ENCODE data around the gene MED17.

MED17 gene

DNA sequence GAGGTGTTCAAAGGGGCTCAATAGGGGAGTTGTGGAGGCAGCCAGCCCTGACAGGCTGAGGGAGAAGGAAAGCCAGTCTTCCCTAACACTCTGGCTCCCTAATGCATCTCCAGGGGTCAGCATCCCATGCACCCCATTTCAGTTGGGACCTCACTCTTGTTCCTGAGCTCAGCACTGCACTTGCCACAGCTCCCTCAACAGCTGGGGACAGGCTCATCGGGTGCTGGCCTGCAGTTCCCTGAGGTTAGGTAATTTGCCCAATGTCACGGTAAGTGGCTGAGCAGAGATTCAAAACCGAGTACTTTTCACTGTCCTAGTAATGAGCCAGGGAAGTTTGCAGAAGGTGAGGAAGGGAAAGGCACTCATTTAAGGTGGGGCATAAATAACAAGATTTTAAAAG, 45.5 kb downstream of the MED17 start:
- no peak overlapping the region for H3K27ac ChIP-seq (ENCODE audit: low read depth, low read length)
- no peaks in the 10 kb centered on the region for H3K36me3 ChIP-seq (ENCODE audit: control insufficient read depth in 5 of 5, insufficient read depth in 5 of 5, low read length in 5 of 5)
- H3K4me3 ChIP-seq (ENCODE audit: low read depth in 1 of 5, low read length in 5 of 5), result no peak overlapping the region
- H3K9ac ChIP-seq (ENCODE audit: low read length in 5 of 5), result no peak overlapping the region
- H3K9me3 ChIP-seq (ENCODE audit: control insufficient read depth in 5 of 5, low read length in 5 of 5), result no peaks in the 10 kb centered on the region
- no peaks in the 10 kb centered on the region for H3K4me1 ChIP-seq (ENCODE audit: control insufficient read depth in 5 of 5, insufficient read depth in 5 of 5, low read length in 5 of 5)
- H3K27me3 ChIP-seq (ENCODE audit: control insufficient read depth in 5 of 5, insufficient read depth in 4 of 5, low read length in 5 of 5), result no peaks in the 10 kb centered on the region

DNA sequence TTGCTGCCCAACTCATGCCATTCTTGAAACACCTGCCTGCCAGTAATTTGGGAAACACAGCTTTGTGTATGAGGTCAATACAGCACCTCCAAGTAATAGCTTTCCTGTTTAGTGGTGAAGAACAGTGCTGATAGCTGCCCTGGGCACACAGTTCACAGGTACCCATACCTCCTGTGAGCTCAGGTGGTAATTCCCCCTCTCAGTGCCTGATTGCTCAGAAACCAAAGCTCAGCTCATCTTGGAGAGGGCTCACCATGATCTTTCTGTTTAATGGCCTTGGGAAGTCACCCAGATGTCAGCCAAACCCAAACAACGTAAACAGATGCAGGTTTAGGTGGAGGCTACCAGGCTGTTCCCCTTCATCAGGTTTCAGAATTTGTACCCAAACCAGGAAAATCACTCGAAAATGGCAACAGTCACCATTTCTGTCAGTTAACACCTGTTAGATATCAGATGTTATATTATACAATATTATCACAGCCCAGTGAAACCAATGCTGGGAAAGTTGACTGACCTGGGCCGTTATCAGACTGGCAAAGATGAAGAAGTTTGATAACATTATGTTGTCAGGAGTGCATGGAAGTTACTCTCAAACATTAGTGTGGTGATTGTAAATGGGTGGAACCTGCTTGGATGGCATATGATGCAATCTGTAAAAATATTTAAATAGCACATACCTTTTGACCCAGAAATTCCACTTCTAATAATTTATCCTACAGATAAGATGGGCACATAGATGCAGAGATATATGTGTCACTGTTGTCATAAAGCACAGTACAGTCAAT, 47.5 kb downstream of the MED17 start:
- no peak overlapping the region for H3K27ac ChIP-seq (ENCODE audit: low read depth, low read length)
- no peak overlapping the region for H3K4me3 ChIP-seq (ENCODE audit: low read depth in 1 of 5, low read length in 5 of 5)
- H3K4me1 ChIP-seq (ENCODE audit: control insufficient read depth in 5 of 5, insufficient read depth in 5 of 5, low read length in 5 of 5), result no peaks in the 10 kb centered on the region
- H3K36me3 ChIP-seq (ENCODE audit: control insufficient read depth in 5 of 5, insufficient read depth in 5 of 5, low read length in 5 of 5), result no peaks in the 10 kb centered on the region
- H3K9me3 ChIP-seq (ENCODE audit: control insufficient read depth in 5 of 5, low read length in 5 of 5), result no peaks in the 10 kb centered on the region
- no peak overlapping the region for H3K9ac ChIP-seq (ENCODE audit: low read length in 5 of 5)
- no peaks in the 10 kb centered on the region for H3K27me3 ChIP-seq (ENCODE audit: control insufficient read depth in 5 of 5, insufficient read depth in 4 of 5, low read length in 5 of 5)

DNA sequence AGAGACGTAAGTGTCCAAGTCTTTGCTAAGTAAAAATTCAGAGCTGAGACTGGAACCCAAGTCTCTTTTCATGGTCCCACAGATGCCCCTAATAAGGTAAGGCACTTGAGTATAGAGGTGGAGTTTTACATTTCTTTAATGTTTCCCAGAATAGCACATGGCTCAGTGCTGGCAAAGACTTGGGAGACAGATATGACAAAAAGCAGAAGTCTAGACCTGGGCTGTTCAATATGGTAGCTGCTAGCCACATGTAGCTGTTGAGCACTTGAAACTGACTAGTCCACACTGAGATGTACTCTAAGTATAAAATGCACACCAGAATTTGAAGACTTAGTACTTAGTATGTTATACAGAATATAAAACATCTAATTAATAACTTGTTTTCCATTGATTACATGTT, 48.7 kb downstream of the MED17 start:
- Histone ChIP-seq H3K36me3 (ENCODE audit: control insufficient read depth in 5 of 5, insufficient read depth in 5 of 5, low read length in 5 of 5) (no peaks in the 10 kb centered on the region), H3K4me1 (ENCODE audit: control insufficient read depth in 5 of 5, insufficient read depth in 5 of 5, low read length in 5 of 5) (no peaks in the 10 kb centered on the region), H3K27ac (ENCODE audit: low read depth, low read length) (no peak overlapping the region), H3K9me3 (ENCODE audit: control insufficient read depth in 5 of 5, low read length in 5 of 5) (no peaks in the 10 kb centered on the region), H3K4me3 (ENCODE audit: low read depth in 1 of 5, low read length in 5 of 5) (no peak overlapping the region), H3K9ac (ENCODE audit: low read length in 5 of 5) (no peak overlapping the region), H3K27me3 (ENCODE audit: control insufficient read depth in 5 of 5, insufficient read depth in 4 of 5, low read length in 5 of 5) (no peaks in the 10 kb centered on the region)

DNA sequence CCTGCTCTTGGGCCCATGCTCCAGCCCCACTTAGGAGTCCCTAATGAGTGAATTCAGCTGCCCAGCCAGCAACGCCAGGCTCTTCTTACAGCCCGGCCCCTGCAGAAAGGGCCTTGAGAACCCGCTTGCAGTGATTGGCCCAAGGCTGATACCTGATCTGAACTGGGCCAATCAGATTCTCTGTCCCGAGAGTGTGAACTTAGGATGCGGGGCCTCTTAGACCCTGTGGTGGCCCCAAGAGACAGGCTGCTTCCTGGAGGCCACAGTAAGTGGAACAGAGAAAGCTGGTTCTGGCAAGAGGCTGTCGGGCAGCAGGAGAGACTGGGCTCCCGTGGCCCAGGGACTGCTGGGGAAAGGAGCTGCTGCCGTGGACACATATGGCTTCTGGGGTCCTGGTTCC, 54.9 kb downstream of the MED17 start:
- no peaks in the 10 kb centered on the region for H3K27me3 ChIP-seq (ENCODE audit: control insufficient read depth in 5 of 5, insufficient read depth in 4 of 5, low read length in 5 of 5)
- H3K4me1 ChIP-seq (ENCODE audit: control insufficient read depth in 5 of 5, insufficient read depth in 5 of 5, low read length in 5 of 5), result peaks cover 0 to 4% (median 0%) of the 10 kb centered on the region in 5 donors
- H3K9me3 ChIP-seq (ENCODE audit: control insufficient read depth in 5 of 5, low read length in 5 of 5), result no peaks in the 10 kb centered on the region
- H3K9ac ChIP-seq (ENCODE audit: low read length in 5 of 5), result no peak overlapping the region
- H3K4me3 ChIP-seq (ENCODE audit: low read depth in 1 of 5, low read length in 5 of 5), result no peak overlapping the region
- no peaks in the 10 kb centered on the region for H3K36me3 ChIP-seq (ENCODE audit: control insufficient read depth in 5 of 5, insufficient read depth in 5 of 5, low read length in 5 of 5)
- H3K27ac ChIP-seq (ENCODE audit: low read depth, low read length), result no peak overlapping the region

DNA sequence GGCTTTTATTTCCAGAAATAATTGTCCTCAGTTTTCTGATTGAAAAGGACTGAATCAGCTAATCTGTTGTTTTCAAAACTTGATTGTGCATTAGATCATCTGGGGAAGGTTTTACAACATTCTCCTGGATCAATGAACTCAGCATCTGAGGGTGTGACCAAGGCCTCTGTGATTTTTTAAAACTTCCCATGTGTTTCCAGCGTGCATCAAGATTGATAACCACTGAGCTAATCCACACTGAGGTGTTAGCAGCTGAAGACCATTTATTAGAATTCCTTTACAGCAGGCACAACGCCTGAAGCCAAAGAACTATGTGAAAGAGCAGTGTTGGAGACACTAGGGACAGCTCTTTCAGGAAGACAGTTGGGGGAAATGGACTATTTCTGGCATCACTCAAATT, 56.1 kb downstream of the MED17 start:
- Histone ChIP-seq H3K9ac (ENCODE audit: low read length in 5 of 5) (no peak overlapping the region), H3K36me3 (ENCODE audit: control insufficient read depth in 5 of 5, insufficient read depth in 5 of 5, low read length in 5 of 5) (no peaks in the 10 kb centered on the region), H3K4me1 (ENCODE audit: control insufficient read depth in 5 of 5, insufficient read depth in 5 of 5, low read length in 5 of 5) (peaks cover 0 to 4% (median 0%) of the 10 kb centered on the region in 5 donors), H3K27ac (ENCODE audit: low read depth, low read length) (no peak overlapping the region), H3K9me3 (ENCODE audit: control insufficient read depth in 5 of 5, low read length in 5 of 5) (no peaks in the 10 kb centered on the region), H3K27me3 (ENCODE audit: control insufficient read depth in 5 of 5, insufficient read depth in 4 of 5, low read length in 5 of 5) (no peaks in the 10 kb centered on the region), H3K4me3 (ENCODE audit: low read depth in 1 of 5, low read length in 5 of 5) (no peak overlapping the region)

DNA sequence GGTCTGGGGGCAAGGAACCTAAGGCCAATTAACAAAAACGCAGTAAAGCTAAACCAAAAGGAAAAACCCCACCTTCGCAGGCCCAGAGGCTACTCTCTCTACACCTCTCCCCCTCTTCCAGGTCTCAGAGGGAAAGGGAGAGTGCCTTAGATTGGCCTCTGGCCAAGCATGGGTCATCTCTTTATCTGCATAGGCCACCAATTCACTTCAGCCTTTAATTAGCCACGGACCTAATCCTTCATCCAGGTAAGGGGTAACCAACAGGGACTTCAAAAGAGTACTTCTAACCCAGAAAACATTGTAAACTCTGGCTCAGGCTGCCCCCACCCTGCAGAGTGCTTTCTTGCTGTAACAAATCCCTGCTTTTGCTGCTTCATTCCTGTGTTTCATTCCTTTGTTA, 56.9 kb downstream of the MED17 start:
- Histone ChIP-seq H3K9ac (ENCODE audit: low read length in 5 of 5) (no peak overlapping the region), H3K4me1 (ENCODE audit: control insufficient read depth in 5 of 5, insufficient read depth in 5 of 5, low read length in 5 of 5) (peaks cover 0 to 4% (median 0%) of the 10 kb centered on the region in 5 donors), H3K27ac (ENCODE audit: low read depth, low read length) (no peak overlapping the region), H3K27me3 (ENCODE audit: control insufficient read depth in 5 of 5, insufficient read depth in 4 of 5, low read length in 5 of 5) (no peaks in the 10 kb centered on the region), H3K4me3 (ENCODE audit: low read depth in 1 of 5, low read length in 5 of 5) (no peak overlapping the region), H3K36me3 (ENCODE audit: control insufficient read depth in 5 of 5, insufficient read depth in 5 of 5, low read length in 5 of 5) (no peaks in the 10 kb centered on the region), H3K9me3 (ENCODE audit: control insufficient read depth in 5 of 5, low read length in 5 of 5) (no peaks in the 10 kb centered on the region)

DNA sequence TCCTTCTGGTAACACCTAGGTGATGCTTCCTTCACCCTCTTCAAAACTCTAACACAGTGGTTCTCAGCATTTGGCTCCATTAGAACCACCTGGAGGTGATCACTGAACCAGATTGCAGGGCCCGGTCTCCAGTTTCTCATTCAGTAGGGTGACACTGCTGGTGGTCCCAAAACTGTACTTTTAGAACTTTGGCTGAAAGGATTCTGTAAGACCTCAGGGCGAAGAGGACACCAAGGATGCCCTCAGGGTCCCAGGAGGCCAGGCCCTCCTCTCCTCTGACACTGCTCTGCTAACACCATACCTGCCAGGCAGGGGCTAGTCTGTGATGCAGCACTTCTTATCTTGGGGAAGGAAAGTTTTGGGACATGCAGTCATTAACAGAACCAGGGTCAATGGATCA, 57.4 kb downstream of the MED17 start:
- Histone ChIP-seq H3K9me3 (ENCODE audit: control insufficient read depth in 5 of 5, low read length in 5 of 5) (no peaks in the 10 kb centered on the region), H3K27ac (ENCODE audit: low read depth, low read length) (no peak overlapping the region), H3K9ac (ENCODE audit: low read length in 5 of 5) (no peak overlapping the region), H3K27me3 (ENCODE audit: control insufficient read depth in 5 of 5, insufficient read depth in 4 of 5, low read length in 5 of 5) (no peaks in the 10 kb centered on the region), H3K4me1 (ENCODE audit: control insufficient read depth in 5 of 5, insufficient read depth in 5 of 5, low read length in 5 of 5) (peaks cover 0 to 4% (median 0%) of the 10 kb centered on the region in 5 donors), H3K36me3 (ENCODE audit: control insufficient read depth in 5 of 5, insufficient read depth in 5 of 5, low read length in 5 of 5) (no peaks in the 10 kb centered on the region), H3K4me3 (ENCODE audit: low read depth in 1 of 5, low read length in 5 of 5) (no peak overlapping the region)

DNA sequence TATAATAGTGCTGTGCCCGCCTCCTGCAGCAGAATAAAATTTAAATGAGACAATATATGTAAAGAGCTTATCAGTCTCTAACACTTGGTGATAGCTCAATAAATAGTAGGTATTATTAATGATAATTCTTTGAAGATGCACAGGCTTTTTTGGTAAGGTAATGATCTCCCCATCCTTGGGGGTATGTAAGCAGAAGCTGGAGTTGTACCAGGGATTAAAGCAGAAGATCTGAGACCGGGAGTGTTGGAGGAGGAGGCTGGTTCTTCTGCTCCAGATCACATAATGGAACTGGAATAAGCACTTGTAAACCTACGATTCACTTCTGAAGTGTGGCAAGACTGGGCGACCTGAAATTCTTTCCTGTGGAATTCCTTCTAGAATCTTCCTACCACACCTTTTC, 58.0 kb downstream of the MED17 start:
- H3K27ac ChIP-seq (ENCODE audit: low read depth, low read length), result no peak overlapping the region
- H3K36me3 ChIP-seq (ENCODE audit: control insufficient read depth in 5 of 5, insufficient read depth in 5 of 5, low read length in 5 of 5), result no peaks in the 10 kb centered on the region
- H3K9me3 ChIP-seq (ENCODE audit: control insufficient read depth in 5 of 5, low read length in 5 of 5), result no peaks in the 10 kb centered on the region
- no peak overlapping the region for H3K4me3 ChIP-seq (ENCODE audit: low read depth in 1 of 5, low read length in 5 of 5)
- H3K4me1 ChIP-seq (ENCODE audit: control insufficient read depth in 5 of 5, insufficient read depth in 5 of 5, low read length in 5 of 5), result peaks cover 0 to 4% (median 0%) of the 10 kb centered on the region in 5 donors
- H3K9ac ChIP-seq (ENCODE audit: low read length in 5 of 5), result no peak overlapping the region
- H3K27me3 ChIP-seq (ENCODE audit: control insufficient read depth in 5 of 5, insufficient read depth in 4 of 5, low read length in 5 of 5), result no peaks in the 10 kb centered on the region

DNA sequence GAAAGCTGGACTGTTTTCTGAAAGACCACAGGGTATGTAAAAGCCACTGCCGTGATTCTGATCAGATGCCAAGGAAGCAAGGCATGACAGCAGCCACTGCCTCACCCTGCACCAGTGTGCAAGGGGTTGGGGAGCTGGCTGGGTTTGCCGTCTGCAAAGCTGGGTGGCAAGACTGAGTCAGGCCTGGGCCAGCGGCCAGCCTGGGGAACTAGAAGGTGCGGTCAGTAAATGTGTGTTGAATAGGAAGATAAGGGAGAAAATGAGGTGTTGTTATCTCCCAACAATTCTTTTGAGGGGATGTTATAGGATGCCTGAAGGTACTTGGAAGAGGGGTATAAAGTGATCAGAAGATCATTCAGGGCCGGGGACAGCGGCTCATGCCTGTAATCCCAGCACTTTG, 58.4 kb downstream of the MED17 start:
- Histone ChIP-seq H3K4me3 (ENCODE audit: low read depth in 1 of 5, low read length in 5 of 5) (no peak overlapping the region), H3K27me3 (ENCODE audit: control insufficient read depth in 5 of 5, insufficient read depth in 4 of 5, low read length in 5 of 5) (no peaks in the 10 kb centered on the region), H3K4me1 (ENCODE audit: control insufficient read depth in 5 of 5, insufficient read depth in 5 of 5, low read length in 5 of 5) (peaks cover 0 to 4% (median 0%) of the 10 kb centered on the region in 5 donors), H3K9me3 (ENCODE audit: control insufficient read depth in 5 of 5, low read length in 5 of 5) (no peaks in the 10 kb centered on the region), H3K36me3 (ENCODE audit: control insufficient read depth in 5 of 5, insufficient read depth in 5 of 5, low read length in 5 of 5) (no peaks in the 10 kb centered on the region), H3K9ac (ENCODE audit: low read length in 5 of 5) (no peak overlapping the region), H3K27ac (ENCODE audit: low read depth, low read length) (no peak overlapping the region)

DNA sequence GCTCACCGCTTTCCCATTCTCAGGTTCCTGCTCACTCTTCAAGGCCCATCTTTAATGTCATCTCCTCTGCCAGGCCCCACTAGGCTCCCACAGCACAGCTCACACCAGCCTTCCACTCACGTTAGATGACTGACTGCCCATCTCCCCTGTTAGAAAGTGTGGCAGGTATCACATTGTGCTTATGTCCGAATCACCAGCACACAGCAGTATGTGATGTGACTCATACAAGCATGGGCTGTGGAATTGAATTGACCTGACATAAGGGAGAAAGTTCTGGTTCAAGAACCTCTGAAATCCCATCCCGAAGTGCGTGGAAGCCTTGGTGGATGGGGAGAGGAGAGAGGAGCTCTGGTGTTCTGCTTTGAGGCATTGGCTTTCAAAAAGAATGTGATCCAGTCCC, 59.8 kb downstream of the MED17 start:
- H3K27me3 ChIP-seq (ENCODE audit: control insufficient read depth in 5 of 5, insufficient read depth in 4 of 5, low read length in 5 of 5), result no peaks in the 10 kb centered on the region
- no peak overlapping the region for H3K27ac ChIP-seq (ENCODE audit: low read depth, low read length)
- no peaks in the 10 kb centered on the region for H3K36me3 ChIP-seq (ENCODE audit: control insufficient read depth in 5 of 5, insufficient read depth in 5 of 5, low read length in 5 of 5)
- no peaks in the 10 kb centered on the region for H3K9me3 ChIP-seq (ENCODE audit: control insufficient read depth in 5 of 5, low read length in 5 of 5)
- no peak overlapping the region for H3K4me3 ChIP-seq (ENCODE audit: low read depth in 1 of 5, low read length in 5 of 5)
- H3K9ac ChIP-seq (ENCODE audit: low read length in 5 of 5), result no peak overlapping the region
- H3K4me1 ChIP-seq (ENCODE audit: control insufficient read depth in 5 of 5, insufficient read depth in 5 of 5, low read length in 5 of 5), result peaks cover 0 to 4% (median 0%) of the 10 kb centered on the region in 5 donors

All from subcutaneous abdominal adipose tissue (tissue), 5 donors.